Adrenal gland (tissue), 12 donors: ENCODE data around the gene MUC6. TPM values are rescaled to one million over a fixed set of nuclear protein-coding genes. Genes with fewer than 3 reads are reported as not detected.
A peak's percentile ranks its signal among the peaks of the same experiment; 100 is the strongest.

ENCODE experiments used
- DNase-seq, 7 donors: peaks; one replicate each; pipeline ENCODE4 v3.0.0-alpha.2; 2019 to 2020
- H3K27ac ChIP-seq, 5 donors: fragments of 200-600 bp; sonication (generic) in 4 of 5; 1 replicate in 3 of 5; 2 replicates in 2 of 5; pipeline versions ENCODE4 v1.5.1 to v1.8.0; 2016 to 2020; ENCODE audit warnings: mild to moderate bottlenecking in 1 of 5
- H3K27me3 ChIP-seq: fragments of 200-600 bp; 2 replicates; pipeline ENCODE4 v1.8.0; 2021
- H3K36me3 ChIP-seq, 2 donors: fragments of 200-600 bp; replicated peaks in 1 of 2; 1 replicate in 1 of 2; 2 replicates in 1 of 2; pipeline versions ENCODE4 v1.5.1 to v1.8.0; 2018 to 2022
- H3K4me1 ChIP-seq, 2 donors: fragments of 200-600 bp; replicated peaks in 1 of 2; 1 replicate in 1 of 2; 2 replicates in 1 of 2; pipeline versions ENCODE4 v1.5.1 to v1.8.0; 2018 to 2021
- H3K4me3 ChIP-seq, 4 donors: fragments of 200-600 bp; sonication (generic) in 3 of 4; one replicate each; pipeline ENCODE4 v1.5.1; 2016 to 2018
- H3K9me3 ChIP-seq, 3 donors: fragments of 200-600 bp; sonication (generic) in 1 of 3; replicated peaks in 1 of 3; 1 replicate in 2 of 3; 2 replicates in 1 of 3; pipeline versions ENCODE4 v1.5.1 to v1.8.0; 2016 to 2021
- CTCF ChIP-seq, 6 experiments: fragments of 450-650 bp in 4 of 6; fragments of 200-600 bp in 2 of 6; sonication (generic) in 1 of 6; IDR thresholded peaks; 1 replicate in 5 of 6; 2 replicates in 1 of 6; pipeline versions ENCODE4 v1.5.1 to v1.8.0; 2016 to 2021; ENCODE audit warnings: antibody characterized with exemption in 6 of 6, mild to moderate bottlenecking in 2 of 6, moderate library complexity in 1 of 6
- POLR2A ChIP-seq, 2 donors: fragments of 450-650 bp; IDR thresholded peaks; one replicate each; pipeline ENCODE4 v1.6.1; 2017; ENCODE audit warnings: antibody characterized with exemption in 2 of 2, mild to moderate bottlenecking in 2 of 2, moderate library complexity in 1 of 2
- WGBS, 4 donors: extraction: QIAGEN DNeasy Blood & Tissue Kit in 2 of 4; methylation state at CpG; one replicate each; pipeline versions ENCODE4 v1.1.5 to v1.1.7; 2013 to 2017; 5-methylcytosine and 5-hydroxymethylcytosine counted together
- intact Hi-C, 2 donors: fragments of 100-400 bp; cut with DNase I; formaldehyde crosslinking; loops; one replicate each; pipeline versions ENCODE4 v1.14.1 to v1.15.0; 2022 to 2023
- polyA plus RNA-seq, 3 donors: library from polyadenylated mRNA; stranded (reverse); fragments of 200-250 nt in 2 of 3; fragments of 350-450 nt in 1 of 3; fragmentation: Illumina TruSeq in 1 of 3; extraction: RNeasy Lipid Tissue Mini Kit (QIAGEN cat#74804) in 1 of 3; gene quantifications; one replicate each; pipeline ENCODE4 v1.2.3, GENCODE V29; 2013 to 2014
- total RNA-seq, 9 donors: library from RNA; depleted of rRNA in 4 of 9; stranded (reverse); fragments of >200 nt in 4 of 9; fragments of 120-200 nt in 1 of 9; fragmentation: NEBNext Ultra II Directional in 1 of 9; extraction: Animal tissue kit (Norgen Biotek cat#: 25700) in 1 of 9; gene quantifications; one replicate each; pipeline versions ENCODE4 v1.1.0 to v1.2.4, GENCODE V29; 2013 to 2023
- donor health status: healthy with polysubstance abuse.
- donor health status: Bipolar disorder and iron deficiency.
- donor health status: DM: yes; HTN: yes; CAD: no.
- donor health status: DM: no; HTN: no; CAD: no.
- donor health status: DM: no; HTN: no; CAD: no.
- donor health status: DM: yes; HTN: yes; CAD: no.

MUC6 gene
- total and polyA plus RNA-seq, 12 donors: under 0.01 to 0.72 (median 0.04) TPM; not detected in 7

GRCh38 chr11:1055109-1055703 lies 18.7 kb upstream of the MUC6 start:
- Histone ChIP-seq H3K27me3 (peaks cover 13% of the 10 kb centered on the region), H3K4me3 (no peak overlapping the region), H3K27ac (no peak overlapping the region), H3K36me3 (no peaks in the 10 kb centered on the region), H3K4me1 (no peaks in the 10 kb centered on the region), H3K9me3 (no peaks in the 10 kb centered on the region)
- intact Hi-C loops: no loop called here
- TF ChIP-seq CTCF (IDR thresholded peaks at IDR 0.05) (no peak), POLR2A (IDR thresholded peaks at IDR 0.05) (no peak)
- DNase-seq: peak in 3 of 7 donors; percentile 1 to 10 (median 9)
- 83 to 91% (median 87%) methylated on average over 8 to 17 of the region's 17 CpGs for WGBS, 4 donors

GRCh38 chr11:1054143-1055108 lies 17.9 kb upstream of the MUC6 start:
- Histone ChIP-seq H3K9me3 (no peaks in the 10 kb centered on the region), H3K4me1 (no peaks in the 10 kb centered on the region), H3K4me3 (no peak overlapping the region), H3K27ac (no peak overlapping the region), H3K27me3 (peaks cover 19% of the 10 kb centered on the region), H3K36me3 (no peaks in the 10 kb centered on the region)
- intact Hi-C loops: loop anchor here in 1 of 2 donors (5.0 kb wide), 2 partner anchors 192 to 207 kb away; no protein-coding TSS in a partner anchor
- 66 to 77% (median 74%) methylated on average over 3 to 25 of the region's 25 CpGs for WGBS, 4 donors
- TF ChIP-seq POLR2A (IDR thresholded peaks at IDR 0.05) (no peak), CTCF (IDR thresholded peaks at IDR 0.05) (no peak)
- DNase-seq: peak in 2 of 7 donors; percentile 8 to 9

- Histone ChIP-seq H3K4me3 (no peak overlapping the region), H3K9me3 (no peaks in the 10 kb centered on the region), H3K27me3 (peaks cover 19% of the 10 kb centered on the region), H3K27ac (no peak overlapping the region), H3K4me1 (no peaks in the 10 kb centered on the region), H3K36me3 (no peaks in the 10 kb centered on the region)
- no peak for TF ChIP-seq POLR2A (IDR thresholded peaks at IDR 0.05)
- TF ChIP-seq CTCF (IDR thresholded peaks at IDR 0.05): no peak
- intact Hi-C loops: loop anchor here in 1 of 2 donors (5.0 kb wide), 2 partner anchors 191 to 206 kb away; no protein-coding TSS in a partner anchor
- 59 to 76% (median 72%) methylated on average over 3 to 25 of the region's 25 CpGs for WGBS, 4 donors
- peak in 1 of 7 donors; percentile 9 for DNase-seq
These were observed 16.8 kb upstream of the MUC6 start for GRCh38 chr11:1053121-1053901.
